HG02588 (cell line): ENCODE measurements around the gene LTBP4.
"Not testable (repeated sequence)": the region's sequence is repeated elsewhere in the genome, so short reads cannot be mapped to it uniquely, and the experiment has no call there.

Experiments used
- ATAC-seq: cut with Tn5 transposase; IDR thresholded peaks from one replicate; pipeline ENCODE4 v1.9.1; 2021; ENCODE audit warnings: mild to moderate bottlenecking, moderate library complexity; ENCODE audit not compliant: unreplicated experiment

Gene LTBP4

GRCh38 chr19:40611096-40611495, 9.9 kb downstream of the LTBP4 start:
- no peak for ATAC-seq

- ATAC-seq: no peak
Measured at GRCh38 chr19:40611900-40612698, 10.9 kb downstream of the LTBP4 start.

- ATAC-seq: no peak
Measured at GRCh38 chr19:40612831-40613689, 11.9 kb downstream of the LTBP4 start.

DNA sequence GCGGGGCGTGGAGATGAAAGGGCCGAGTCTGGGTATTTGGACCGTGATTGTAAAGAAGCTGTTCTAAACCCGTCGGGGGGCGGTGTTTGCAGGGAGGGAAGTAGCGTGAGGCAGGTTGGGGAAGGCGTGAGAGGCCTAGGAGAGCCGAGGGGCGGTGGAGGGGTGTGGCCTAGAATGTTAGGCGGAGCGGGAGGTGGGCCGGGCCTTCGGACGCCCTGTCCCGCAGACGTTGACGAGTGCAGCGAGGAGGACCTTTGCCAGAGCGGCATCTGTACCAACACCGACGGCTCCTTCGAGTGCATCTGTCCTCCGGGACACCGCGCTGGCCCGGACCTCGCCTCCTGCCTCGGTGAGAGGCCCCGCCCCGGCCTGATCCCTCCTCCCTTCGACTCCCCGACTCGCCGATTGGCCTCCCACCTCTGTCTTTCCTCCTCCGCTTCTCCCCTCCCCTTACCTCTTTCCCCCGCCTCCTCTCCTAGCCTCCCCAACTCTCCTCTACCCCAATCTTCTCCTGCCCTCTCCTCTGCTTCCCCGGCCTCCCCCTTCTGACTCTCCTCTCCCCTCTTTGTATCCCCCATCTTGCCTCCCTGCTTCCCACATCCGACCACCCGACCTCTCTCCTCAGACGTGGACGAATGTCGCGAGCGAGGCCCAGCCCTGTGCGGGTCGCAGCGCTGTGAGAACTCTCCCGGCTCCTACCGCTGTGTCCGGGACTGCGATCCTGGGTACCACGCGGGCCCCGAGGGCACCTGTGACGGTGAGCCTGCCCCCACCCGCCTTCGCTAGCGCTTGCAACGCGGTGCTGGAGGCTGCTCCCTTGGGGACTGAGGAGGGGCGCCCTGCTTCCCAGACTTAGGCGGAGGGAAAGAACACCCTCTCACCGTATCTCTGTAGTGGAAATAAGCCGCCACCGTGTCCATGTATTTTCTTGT, 12.8 kb downstream of the LTBP4 start:
- peak; percentile 40 for ATAC-seq

DNA sequence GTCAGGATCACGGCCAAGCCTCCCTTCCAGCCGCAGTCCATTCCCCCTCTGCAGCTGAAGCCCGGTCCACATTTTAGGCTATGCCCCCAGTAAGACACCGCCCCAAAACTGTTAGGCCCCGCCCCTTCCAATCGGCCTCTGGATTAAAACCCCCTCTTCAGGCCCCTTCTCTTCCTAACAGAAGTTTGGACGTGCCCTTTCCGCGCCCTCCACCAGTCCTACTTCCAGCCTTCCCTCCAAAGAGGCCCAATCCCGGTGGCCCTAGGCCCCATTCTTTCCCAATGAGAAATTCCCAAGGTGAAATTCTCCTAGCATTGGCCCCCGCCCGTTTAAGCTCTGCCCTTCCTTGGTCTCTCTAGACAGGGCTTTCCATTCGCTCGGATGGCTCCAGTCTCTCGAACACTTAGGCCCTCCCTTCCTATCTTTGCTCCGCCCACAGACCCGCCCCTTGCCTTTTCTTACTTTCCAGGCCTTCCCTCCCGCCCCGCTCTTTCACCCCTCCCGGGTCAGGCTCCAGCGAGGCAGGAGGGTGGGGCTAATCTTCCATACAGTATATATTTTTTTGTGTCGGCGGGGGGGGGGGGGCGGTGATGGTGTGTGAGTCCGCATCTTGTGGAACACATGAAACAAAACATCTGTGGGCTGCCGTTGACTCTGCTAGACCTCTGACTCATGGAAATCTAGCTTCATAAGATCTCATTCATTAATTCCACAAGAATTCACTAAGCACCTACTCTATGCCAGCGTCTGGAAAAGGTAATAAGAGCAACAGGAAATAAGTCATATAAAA, 13.6 kb downstream of the LTBP4 start:
- ATAC-seq: no peak

- no peak for ATAC-seq
Measured at GRCh38 chr19:40616178-40616577, 15.0 kb downstream of the LTBP4 start.

DNA sequence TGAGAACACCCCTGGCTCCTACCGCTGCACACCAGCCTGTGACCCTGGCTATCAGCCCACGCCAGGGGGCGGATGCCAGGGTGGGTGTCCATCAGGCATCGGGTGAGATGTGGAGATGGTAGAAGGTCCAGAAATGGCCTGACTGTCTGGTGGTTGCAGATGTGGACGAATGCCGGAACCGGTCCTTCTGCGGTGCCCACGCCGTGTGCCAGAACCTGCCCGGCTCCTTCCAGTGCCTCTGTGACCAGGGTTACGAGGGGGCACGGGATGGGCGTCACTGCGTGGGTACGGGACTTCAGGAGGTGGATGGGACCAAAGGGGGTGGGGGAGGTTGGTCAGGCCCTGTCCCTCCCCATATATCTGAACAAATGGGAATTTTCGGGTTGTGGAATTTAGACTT, 15.8 kb downstream of the LTBP4 start:
- ATAC-seq: no peak

GRCh38 chr19:40617961-40618360, 16.8 kb downstream of the LTBP4 start:
- ATAC-seq: no peak

DNA sequence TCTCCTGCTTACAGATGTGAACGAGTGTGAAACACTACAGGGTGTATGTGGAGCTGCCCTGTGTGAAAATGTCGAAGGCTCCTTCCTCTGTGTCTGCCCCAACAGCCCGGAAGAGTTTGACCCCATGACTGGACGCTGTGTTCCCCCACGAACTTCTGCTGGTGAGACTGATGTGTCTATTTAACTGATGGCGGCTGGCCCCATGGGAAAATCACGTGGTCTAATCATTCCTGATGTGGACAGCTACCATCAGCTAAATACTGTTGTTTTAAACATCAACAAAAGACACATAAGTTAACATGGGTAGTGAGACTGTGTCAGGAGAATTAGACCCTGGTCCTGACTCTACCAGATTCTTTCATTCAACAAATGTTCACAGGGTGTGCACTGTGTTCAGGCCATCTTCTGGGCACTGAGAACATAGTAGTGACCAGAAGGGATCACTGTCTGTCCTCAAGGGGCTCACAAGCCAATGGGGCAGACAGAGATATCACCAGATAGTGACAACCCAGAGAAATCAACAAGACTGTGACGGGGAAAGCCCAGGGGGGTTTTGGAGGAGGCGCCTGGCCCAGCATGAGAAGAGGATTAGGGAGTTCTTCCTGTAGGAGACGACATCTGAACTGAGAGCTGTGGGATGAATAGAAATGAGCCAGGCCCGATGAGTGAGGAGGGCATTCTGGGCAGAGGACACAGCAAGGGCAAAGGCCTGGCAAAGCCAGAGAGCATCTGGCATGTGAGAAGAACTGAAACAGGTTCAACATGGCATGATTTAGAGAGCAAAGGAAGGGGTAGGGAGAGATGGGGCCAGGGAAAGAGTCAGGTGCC, 18.4 kb downstream of the LTBP4 start:
- ATAC-seq: no peak

GRCh38 chr19:40620161-40620485, 19.0 kb downstream of the LTBP4 start:
- ATAC-seq: no peak

DNA sequence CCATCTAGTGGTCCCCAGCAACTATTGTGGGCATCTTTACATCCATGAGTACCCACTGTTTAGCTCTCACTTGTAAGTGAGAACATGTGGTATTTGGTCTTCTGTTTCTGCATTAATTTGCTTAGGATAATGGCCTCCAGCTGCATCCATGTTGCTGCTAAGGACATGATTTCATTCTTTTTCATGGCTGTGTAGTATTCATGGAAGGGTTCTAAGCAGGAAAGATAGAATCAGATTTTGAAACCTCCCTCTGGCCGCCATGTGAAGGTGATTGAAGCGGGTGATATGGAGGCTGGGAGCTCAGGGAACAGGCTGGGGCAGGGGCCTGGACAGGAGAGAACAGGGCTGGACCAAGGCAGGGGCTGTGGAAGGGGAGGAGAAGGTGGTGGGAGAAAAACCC, 20.1 kb downstream of the LTBP4 start:
- ATAC-seq: no peak

DNA sequence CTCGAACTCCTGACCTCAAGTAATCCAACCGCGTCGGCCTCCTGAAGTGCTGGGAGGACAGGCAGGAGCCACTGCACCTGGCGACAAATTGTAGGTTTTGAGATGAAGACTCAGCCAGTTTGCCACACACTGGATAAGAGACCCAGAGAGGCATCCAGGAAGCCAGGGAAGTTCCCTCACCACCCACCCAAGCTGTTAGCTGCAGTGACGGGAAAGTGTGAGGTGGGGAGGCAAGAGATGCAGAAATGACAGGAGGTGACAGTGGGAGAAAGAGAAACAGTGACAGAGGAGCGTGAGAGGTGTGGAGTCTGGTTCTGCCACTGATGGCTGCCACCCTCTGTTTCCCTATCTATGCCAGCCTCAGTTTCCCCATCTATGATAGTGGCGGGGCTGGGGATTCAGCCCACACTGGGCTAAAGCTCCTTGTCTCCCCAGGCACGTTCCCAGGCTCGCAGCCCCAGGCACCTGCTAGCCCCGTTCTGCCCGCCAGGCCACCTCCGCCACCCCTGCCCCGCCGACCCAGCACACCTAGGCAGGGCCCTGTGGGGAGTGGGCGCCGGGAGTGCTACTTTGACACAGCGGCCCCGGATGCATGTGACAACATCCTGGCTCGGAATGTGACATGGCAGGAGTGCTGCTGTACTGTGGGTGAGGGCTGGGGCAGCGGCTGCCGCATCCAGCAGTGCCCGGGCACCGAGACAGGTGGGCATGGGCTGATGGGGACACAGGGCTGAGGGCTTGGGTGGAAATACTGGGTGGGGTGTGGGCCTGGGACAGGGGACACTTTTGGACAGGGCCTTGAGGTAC, 21.0 kb downstream of the LTBP4 start:
- ATAC-seq: no peak

- ATAC-seq: no peak
Measured at GRCh38 chr19:40622773-40623075, 21.6 kb downstream of the LTBP4 start.

GRCh38 chr19:40623403-40624251, 22.5 kb downstream of the LTBP4 start:
- no peak for ATAC-seq

DNA sequence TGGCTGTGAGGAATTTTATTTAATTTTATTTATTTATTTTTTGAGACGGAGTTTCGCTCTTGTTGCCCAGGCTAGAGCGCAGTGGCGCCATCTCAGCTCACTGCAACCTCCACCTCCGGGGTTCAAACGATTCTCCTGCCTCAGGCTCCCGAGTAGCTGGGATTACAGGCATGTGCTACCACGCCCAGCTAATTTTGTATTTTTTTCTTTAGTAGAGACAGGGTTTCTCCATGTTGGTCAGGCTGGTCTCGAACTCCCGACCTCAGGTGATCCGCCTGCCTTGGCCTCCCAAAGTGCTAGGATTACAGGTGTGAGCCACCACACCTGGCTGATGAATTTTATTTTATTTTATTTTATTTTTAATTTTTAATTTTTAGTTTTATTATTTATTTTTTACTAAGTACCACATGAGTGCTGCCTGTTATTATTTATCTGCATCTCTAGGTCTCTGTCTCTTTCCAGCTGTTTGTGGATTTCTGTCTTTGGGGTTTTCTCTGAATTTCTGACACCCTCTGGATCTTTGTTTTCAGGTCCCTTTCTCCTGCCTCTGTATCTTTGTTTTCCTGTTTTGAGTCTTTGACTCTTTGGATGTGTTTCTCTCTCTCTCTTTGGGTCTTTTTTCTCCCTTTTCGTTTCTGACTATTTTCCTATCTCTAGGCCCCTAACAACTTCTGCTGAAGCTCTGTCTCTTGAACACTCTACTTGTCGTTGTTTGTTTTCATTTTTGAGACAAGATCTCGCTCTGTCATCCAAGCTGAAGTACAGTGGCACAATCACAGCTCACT, 23.4 kb downstream of the LTBP4 start:
- not testable (repeated sequence) for ATAC-seq

DNA sequence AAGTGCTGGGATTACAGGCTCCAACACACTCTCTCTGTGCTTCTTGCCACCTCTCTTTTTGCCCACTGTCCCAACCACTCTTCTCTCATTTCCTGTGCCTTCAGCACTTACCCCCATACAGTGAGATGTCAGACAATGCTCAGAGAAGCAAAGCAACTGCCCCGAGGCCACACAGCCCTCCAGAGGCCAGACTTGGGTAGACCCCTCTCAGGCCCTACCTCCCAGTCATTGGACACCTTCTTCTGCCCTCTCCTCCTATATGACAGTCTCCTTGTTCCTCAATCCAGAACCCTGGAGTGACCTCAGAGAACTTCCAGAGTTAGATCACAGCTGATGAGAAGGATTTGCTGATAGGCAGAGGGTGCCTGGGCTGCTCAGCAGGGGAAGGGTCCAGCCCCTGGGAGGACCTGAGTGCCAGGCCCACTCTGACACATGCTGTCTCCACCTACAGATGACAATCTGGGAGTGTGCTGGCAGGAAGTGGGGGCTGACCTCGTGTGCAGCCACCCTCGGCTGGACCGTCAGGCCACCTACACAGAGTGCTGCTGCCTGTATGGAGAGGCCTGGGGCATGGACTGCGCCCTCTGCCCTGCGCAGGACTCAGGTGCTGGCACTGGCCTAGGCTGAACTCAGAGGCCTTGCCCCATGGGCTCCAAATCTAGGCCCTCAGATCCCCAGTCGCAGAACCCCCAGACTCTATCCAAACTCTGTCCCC, 24.4 kb downstream of the LTBP4 start:
- ATAC-seq: no peak

DNA sequence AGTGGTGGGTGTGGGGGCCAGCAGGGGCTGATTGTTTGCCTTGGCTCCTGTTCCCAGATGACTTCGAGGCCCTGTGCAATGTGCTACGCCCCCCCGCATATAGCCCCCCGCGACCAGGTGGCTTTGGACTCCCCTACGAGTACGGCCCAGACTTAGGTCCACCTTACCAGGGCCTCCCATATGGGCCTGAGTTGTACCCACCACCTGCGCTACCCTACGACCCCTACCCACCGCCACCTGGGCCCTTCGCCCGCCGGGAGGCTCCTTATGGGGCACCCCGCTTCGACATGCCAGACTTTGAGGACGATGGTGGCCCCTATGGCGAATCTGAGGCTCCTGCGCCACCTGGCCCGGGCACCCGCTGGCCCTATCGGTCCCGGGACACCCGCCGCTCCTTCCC, 25.7 kb downstream of the LTBP4 start:
- no peak for ATAC-seq
